Measurements from ENCODE around the gene PRAMEF14.
"Not testable (repeated sequence)": the region's sequence is repeated elsewhere in the genome, so short reads cannot be mapped to it uniquely, and the experiment has no call there.

PRAMEF14 gene

DNA sequence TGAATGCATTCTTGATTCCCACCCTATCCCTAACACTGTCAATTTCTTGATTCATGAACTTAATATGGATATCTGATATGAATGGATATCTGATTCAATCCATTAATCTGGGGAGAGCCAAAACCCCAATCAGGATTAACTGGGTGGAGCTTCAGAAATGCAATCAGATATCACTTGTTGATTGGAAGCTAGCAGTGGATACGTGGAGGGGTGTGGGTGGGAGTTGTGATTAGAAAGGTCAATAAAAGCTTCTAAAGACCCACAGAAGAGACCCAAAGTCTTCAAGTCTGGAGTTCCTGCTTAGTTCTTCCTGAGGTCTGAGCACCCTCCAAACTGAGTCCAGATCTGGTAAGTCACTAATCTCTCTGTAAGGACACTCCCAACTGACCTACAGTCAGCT, 43.7 kb downstream of the PRAMEF14 start, which contains the start of gene PRAMEF33:
Gene PRAMEF33 (plus strand): TSS at position 301 of the 400 bp plus-strand sequence. CDS start 2,416 bp downstream, outside the sequence.
- not testable (repeated sequence) for DNase-seq (ENCODE audit: low read depth, low spot score); H3K4me3 ChIP-seq; H3K27ac ChIP-seq; H3K9ac ChIP-seq (ENCODE audit: insufficient read length); H3K9me3 ChIP-seq (ENCODE audit: low read depth, low read length); H3K36me3 ChIP-seq (ENCODE audit: insufficient read depth, low read length)

DNA sequence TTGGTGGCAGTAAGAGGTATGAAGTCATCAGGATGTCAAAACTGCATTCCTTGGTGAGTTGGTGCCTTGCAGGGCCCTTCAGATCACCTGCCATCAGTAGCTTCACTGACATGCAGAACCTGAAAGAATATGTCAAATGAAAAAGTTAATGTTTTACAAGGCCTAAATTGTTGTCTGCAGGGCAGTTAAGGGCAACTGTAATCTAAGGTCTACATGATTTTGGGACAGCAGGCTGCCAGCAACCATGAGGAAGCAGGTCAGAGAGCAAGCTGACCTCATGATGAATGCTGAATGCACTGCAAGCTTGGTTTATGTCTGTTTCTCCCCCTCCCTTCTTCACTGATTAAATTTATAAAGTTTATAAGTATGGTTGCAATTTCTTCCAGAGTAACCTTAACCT, 44.7 kb downstream of the PRAMEF14 start:
- not testable (repeated sequence) for DNase-seq (ENCODE audit: low read depth, low spot score); H3K36me3 ChIP-seq (ENCODE audit: insufficient read depth, low read length); H3K9me3 ChIP-seq (ENCODE audit: low read depth, low read length); H3K4me3 ChIP-seq; H3K9ac ChIP-seq (ENCODE audit: insufficient read length); H3K27ac ChIP-seq

DNA sequence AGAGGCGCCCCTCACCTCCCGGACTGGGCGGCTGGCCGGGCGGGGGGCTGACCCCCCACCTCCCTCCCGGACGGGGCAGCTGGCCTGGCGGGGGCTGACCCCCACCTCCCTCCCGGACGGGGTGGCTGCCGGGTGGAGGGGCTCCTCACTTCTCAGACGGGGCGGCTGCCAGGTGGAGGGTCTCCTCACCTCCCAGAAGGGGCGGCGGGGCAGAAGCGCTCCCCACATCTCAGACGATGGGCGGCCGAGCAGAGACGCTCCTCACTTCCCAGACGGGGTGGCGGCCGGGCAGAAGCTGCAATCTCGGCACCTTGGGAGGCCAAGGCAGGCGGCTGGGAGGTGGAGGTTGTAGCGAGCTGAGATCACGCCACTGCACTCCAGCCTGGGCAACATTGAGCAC, 48.2 kb downstream of the PRAMEF14 start:
- H3K9ac ChIP-seq (ENCODE audit: insufficient read length); H3K36me3 ChIP-seq (ENCODE audit: insufficient read depth, low read length); H3K9me3 ChIP-seq (ENCODE audit: low read depth, low read length); H3K4me3 ChIP-seq; H3K27ac ChIP-seq; DNase-seq (ENCODE audit: low read depth, low spot score): not testable (repeated sequence)

DNA sequence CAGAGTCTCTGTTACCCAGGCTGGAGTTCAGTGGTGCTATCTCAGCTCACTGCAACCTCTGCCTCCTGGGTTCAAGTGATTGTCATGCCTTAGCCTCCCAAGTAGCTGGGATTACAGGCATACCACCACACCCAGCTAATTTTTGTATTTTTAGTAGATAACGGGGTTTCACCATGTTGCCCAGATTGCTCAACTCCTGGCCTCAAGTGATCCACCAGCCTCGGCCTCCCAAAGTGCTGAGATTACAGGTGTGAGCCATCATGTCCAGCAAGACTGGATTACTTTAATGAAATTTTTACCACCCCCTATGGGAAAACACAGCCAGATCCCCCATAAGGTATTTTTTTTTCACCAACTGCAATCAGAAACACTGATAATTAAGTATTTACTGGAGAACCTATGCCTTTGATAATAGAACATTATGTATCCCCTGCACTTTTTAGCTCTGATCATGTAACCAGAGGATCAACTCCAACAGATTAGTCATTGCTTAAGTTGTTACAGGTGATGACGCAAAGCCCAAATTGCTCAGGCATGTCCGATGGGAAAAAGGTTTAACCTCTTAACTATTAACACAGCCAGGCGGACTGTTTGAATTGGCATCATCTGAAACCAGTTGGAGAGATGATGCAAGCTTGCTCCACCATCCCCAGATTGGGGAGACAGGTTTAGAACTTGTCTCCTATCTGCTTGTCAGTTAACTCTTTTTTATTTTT, 49.6 kb downstream of the PRAMEF14 start:
- H3K9me3 ChIP-seq (ENCODE audit: low read depth, low read length); H3K9ac ChIP-seq (ENCODE audit: insufficient read length); H3K4me3 ChIP-seq; DNase-seq (ENCODE audit: low read depth, low spot score); H3K36me3 ChIP-seq (ENCODE audit: insufficient read depth, low read length); H3K27ac ChIP-seq: not testable (repeated sequence)
